Activated CD4-positive, alpha-beta memory T cell treated with anti-CD3 and anti-CD28 coated beads, Interleukin-2, amount 10 ng/mL, durations not matched to agents 7 days and 5 days (primary cell): ENCODE results near the gene ATP2A3. TPM values are rescaled to one million over a fixed set of nuclear protein-coding genes. Genes with fewer than 3 reads are reported as not detected.

Experiments used
- CTCF ChIA-PET: fragments of 350-600 bp; sonication (Branson Sonifier 250); formaldehyde crosslinking; loops from one replicate; lab custom pipeline; 2021; ENCODE audit warnings: antibody characterized with exemption, inconsistent platforms; lab: Charles Lee
- POLR2A ChIA-PET: fragments of 350-600 bp; sonication (Branson Sonifier 250); formaldehyde crosslinking; loops from one replicate; lab custom pipeline; 2021; ENCODE audit warnings: antibody characterized with exemption; lab: Charles Lee
- DNase-seq: peaks from one replicate; pipeline ENCODE4 v3.0.0-alpha.2; 2020
- H3K27ac Mint-ChIP-seq: one replicate; pipeline ENCODE4 v1.8.0; 2021; ENCODE audit warnings: mild to moderate bottlenecking, mixed read lengths
- H3K27me3 Mint-ChIP-seq: one replicate; pipeline ENCODE4 v1.8.0; 2021; ENCODE audit warnings: mixed read lengths
- H3K36me3 Mint-ChIP-seq: one replicate; pipeline ENCODE4 v1.8.0; 2021; ENCODE audit warnings: low read depth, mixed read lengths
- H3K4me1 Mint-ChIP-seq: one replicate; pipeline ENCODE4 v1.8.0; 2021; ENCODE audit warnings: mixed read lengths
- H3K4me3 Mint-ChIP-seq: one replicate; pipeline ENCODE4 v1.8.0; 2021; ENCODE audit warnings: mild to moderate bottlenecking, mixed read lengths
- H3K9me3 Mint-ChIP-seq: one replicate; pipeline ENCODE4 v1.8.0; 2021; ENCODE audit warnings: mixed read lengths
- total RNA-seq, 2 experiments: library from RNA; stranded (reverse); gene quantifications; one replicate each; pipeline ENCODE4 v1.2.3, GENCODE V29; 2021

Gene ATP2A3
- total RNA-seq = 100 to 1,000 TPM; 290 to 291 TPM

DNA sequence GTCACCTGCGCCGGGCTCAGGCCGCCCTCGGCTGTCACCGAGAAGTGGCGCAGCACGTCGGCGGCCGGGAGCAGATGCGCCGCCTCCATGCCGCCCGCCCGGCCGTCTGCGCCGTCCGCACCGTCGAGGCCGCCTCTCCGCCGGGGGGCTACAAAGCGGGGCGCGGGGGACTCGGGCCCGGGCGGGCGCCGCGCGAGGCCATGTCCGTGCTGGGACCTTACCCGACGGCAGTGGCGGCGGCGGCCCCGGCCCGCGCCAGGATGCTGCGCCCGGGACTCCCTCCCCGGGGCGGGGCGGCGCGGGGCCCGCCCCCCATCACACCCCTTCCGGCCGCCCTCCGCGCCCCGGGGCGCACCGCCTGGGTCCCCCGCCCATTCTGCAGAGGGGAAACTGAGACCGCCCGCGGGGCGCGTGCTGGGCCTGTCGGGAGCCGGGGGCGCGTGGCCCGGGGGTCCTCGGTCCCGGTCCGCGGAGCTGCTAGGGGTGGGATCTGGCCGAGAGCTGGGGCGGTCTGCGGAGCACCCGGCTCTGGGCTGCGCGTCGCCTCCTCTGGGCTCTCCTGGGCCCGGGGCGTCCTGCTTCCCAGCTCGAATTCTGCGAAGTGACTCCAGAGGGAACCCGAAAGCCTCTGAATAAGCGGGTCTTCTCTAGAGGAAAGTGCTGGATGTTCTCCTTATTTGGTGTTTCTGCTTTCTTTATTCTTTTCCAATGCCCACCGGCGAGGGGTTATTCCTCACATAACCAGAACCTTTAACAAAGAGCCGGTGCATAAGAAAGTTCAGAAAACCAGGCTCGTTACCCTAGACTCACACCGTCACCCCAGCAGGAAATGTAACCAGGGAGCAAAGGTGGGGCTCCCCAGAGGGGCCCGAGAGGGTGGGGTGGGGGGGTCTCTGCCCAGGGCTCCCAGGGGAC lies at the start of gene ATP2A3:
TSS of gene ATP2A3 (minus strand) at position 235 of the 915 bp plus-strand sequence. CDS start at position 89, 146 bp downstream.
- peaks cover 56% of the 10 kb centered on the region for H3K4me1 Mint-ChIP-seq
- peak; percentile 86 for DNase-seq
- CTCF ChIA-PET = interaction anchor here (0.7 to 2.6 kb wide), 8 partner anchors 18 to 178 kb away, joined by 3 to 13 read pairs (median 4); partner anchors contain the start of genes CYB5D2, NCBP3 and ZZEF1
- peak within 1 kb of the TSS; percentile 95 for H3K27ac Mint-ChIP-seq
- peak within 1 kb of the TSS; percentile 87 for H3K4me3 Mint-ChIP-seq
- peaks cover 27% of the 10 kb centered on the region for H3K36me3 Mint-ChIP-seq
- H3K9me3 Mint-ChIP-seq = no peaks in the 10 kb centered on the region
- H3K27me3 Mint-ChIP-seq = peaks cover 3% of the 10 kb centered on the region
- POLR2A ChIA-PET = interaction anchor here (0.6 to 3.2 kb wide), 21 partner anchors 9 to 329 kb away, joined by 3 to 24 read pairs (median 3); partner anchors contain the start of genes CAMKK1, CYB5D2, HASPIN and P2RX1

DNA sequence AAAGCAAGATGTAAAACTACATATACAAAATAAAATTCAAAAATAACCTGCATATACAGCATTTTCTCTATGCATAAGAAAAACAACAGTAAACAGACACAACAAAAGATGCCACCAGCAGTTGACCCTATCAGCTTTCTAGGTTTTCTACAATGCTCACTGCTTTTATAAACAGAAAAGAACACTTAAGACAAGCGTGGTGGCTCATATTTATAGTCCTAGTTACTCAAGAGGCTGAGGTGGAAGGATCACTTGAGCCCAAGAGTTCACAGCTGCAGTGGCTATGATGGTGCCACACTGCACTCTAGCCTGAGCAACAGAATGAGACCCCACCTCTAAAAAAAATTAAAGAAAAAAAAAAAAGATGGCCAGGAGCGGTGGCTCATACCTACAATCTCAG lies 46.5 kb upstream of the ATP2A3 start:
- H3K9me3 Mint-ChIP-seq = no peaks in the 10 kb centered on the region
- H3K36me3 Mint-ChIP-seq = peaks cover 49% of the 10 kb centered on the region
- ChIA-PET CTCF (interaction anchor here (0.7 kb wide), 1 partner anchor 110 kb away, joined by 3 read pairs; no protein-coding TSS in a partner anchor), POLR2A (interaction anchor here (1.0 kb wide), 1 partner anchor 62 kb away, joined by 3 read pairs; no protein-coding TSS in a partner anchor)
- DNase-seq = no peak
- no peaks in the 10 kb centered on the region for H3K27me3 Mint-ChIP-seq
- no peak overlapping the region for H3K4me3 Mint-ChIP-seq
- H3K27ac Mint-ChIP-seq = no peak overlapping the region
- H3K4me1 Mint-ChIP-seq = no peaks in the 10 kb centered on the region

DNA sequence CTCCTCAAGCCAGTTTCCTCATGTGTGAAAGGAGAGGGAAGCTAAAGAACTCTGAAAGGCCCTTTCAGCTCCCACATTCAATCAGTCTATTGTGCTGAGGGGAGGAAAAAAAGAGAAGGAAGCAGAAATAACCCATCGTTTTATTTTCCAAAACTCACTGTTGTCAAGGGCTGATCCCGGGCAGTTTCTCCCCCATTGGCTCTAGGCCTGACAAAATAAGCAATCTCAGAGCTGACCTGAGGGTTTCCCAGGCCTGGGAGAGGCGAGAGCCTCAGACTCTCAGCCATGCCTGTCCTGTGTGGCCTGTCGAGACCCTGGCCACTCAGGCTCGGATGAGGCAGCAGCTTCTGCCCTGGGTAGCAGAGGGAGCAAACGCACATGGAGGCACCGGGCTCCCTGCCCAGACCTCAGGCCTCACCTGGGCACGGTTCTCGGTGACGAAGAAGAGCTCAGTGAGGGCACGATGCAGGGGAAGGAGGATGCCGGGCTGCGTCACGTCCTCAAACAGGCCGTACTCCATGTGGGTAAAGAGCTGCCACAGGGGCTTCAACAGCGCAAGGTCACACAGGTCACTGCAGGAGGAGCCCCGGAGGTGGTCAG lies 45.0 kb upstream of the ATP2A3 start:
- H3K9me3 Mint-ChIP-seq = no peaks in the 10 kb centered on the region
- CTCF ChIA-PET = interaction anchor here (1.4 to 2.2 kb wide), 3 partner anchors 8 to 146 kb away, joined by 4 to 11 read pairs (median 4); no protein-coding TSS in a partner anchor
- no peak overlapping the region for H3K27ac Mint-ChIP-seq
- no peaks in the 10 kb centered on the region for H3K27me3 Mint-ChIP-seq
- H3K4me3 Mint-ChIP-seq = no peak overlapping the region
- peaks cover 6% of the 10 kb centered on the region for H3K4me1 Mint-ChIP-seq
- H3K36me3 Mint-ChIP-seq = peaks cover 44% of the 10 kb centered on the region
- no peak for DNase-seq
- POLR2A ChIA-PET = no interaction called here

GRCh38 chr17:4008441-4009185 lies 44.4 kb upstream of the ATP2A3 start:
- POLR2A ChIA-PET = no interaction called here

DNA sequence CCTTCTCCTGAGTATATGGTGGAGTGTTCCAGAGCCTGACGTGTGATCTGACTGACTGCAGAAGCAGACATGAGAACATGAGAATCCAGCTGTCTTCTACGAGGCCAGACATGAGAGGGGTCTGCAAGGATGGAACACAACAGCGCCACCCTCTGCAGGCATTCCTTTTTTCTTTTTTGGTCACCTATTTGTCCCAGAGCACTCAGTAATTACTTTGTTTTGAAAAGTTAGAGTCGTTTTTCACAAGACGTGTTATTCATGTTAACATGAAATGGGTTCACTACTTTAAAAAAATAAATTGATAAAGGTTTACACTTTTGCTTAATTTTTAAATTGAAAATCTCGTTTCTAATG lies 43.8 kb upstream of the ATP2A3 start:
- no peaks in the 10 kb centered on the region for H3K27me3 Mint-ChIP-seq
- H3K4me1 Mint-ChIP-seq = peaks cover 6% of the 10 kb centered on the region
- CTCF ChIA-PET = interaction anchor here (0.7 to 2.2 kb wide), 5 partner anchors 9 to 1313 kb away, joined by 3 to 11 read pairs (median 3); no protein-coding TSS in a partner anchor
- no peak overlapping the region for H3K27ac Mint-ChIP-seq
- no peak overlapping the region for H3K4me3 Mint-ChIP-seq
- peaks cover 34% of the 10 kb centered on the region for H3K36me3 Mint-ChIP-seq
- H3K9me3 Mint-ChIP-seq = no peaks in the 10 kb centered on the region
- no peak for DNase-seq
- POLR2A ChIA-PET = no interaction called here

More at GRCh38 chr17:4008441-4009185, 44.4 kb upstream of the ATP2A3 start:
- no peak for DNase-seq
- no peak overlapping the region for H3K4me3 Mint-ChIP-seq
- H3K9me3 Mint-ChIP-seq = no peaks in the 10 kb centered on the region
- peaks cover 6% of the 10 kb centered on the region for H3K4me1 Mint-ChIP-seq
- H3K27me3 Mint-ChIP-seq = no peaks in the 10 kb centered on the region
- H3K36me3 Mint-ChIP-seq = peaks cover 37% of the 10 kb centered on the region
- CTCF ChIA-PET = interaction anchor here (0.7 to 2.2 kb wide), 6 partner anchors 8 to 1312 kb away, joined by 3 to 11 read pairs (median 4); no protein-coding TSS in a partner anchor
- no peak overlapping the region for H3K27ac Mint-ChIP-seq

GRCh38 chr17:4007346-4008081 lies 43.3 kb upstream of the ATP2A3 start:
- ChIA-PET CTCF (interaction anchor here (1.1 to 4.0 kb wide), 4 partner anchors 10 to 136 kb away, joined by 3 to 29 read pairs (median 4); no protein-coding TSS in a partner anchor), POLR2A (interaction anchor here (0.7 kb wide), 1 partner anchor 85 kb away, joined by 3 read pairs; no protein-coding TSS in a partner anchor)
- H3K4me3 Mint-ChIP-seq = no peak overlapping the region
- no peak for DNase-seq
- peaks cover 31% of the 10 kb centered on the region for H3K36me3 Mint-ChIP-seq
- no peaks in the 10 kb centered on the region for H3K9me3 Mint-ChIP-seq
- no peak overlapping the region for H3K27ac Mint-ChIP-seq
- H3K27me3 Mint-ChIP-seq = no peaks in the 10 kb centered on the region
- H3K4me1 Mint-ChIP-seq = peaks cover 6% of the 10 kb centered on the region

DNA sequence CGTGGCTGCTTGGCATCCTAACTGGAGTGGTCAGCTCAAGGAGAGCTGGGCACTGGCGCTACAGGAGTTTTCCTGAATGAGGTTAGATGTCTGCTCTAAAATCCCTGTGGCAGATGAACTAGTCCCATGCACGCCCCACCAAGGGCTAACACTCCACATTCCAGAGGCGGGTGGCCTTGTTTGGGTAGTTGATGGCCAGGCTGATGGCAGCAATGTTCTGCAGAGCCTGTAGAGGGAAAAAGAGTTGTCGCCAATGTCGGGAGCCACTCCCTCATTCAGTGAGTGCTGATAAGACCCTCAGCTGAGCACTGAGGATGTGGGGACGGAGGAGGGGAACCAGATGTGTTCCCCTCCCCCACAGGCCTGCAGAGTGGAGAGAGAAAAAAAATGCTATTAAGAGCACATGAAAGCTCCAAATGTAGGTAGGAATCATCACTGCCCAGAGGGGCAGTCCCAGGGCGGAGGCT lies 42.5 kb upstream of the ATP2A3 start:
- DNase-seq = no peak
- Mint-ChIP-seq H3K4me1 (peaks cover 6% of the 10 kb centered on the region), H3K4me3 (no peak overlapping the region), H3K36me3 (peaks cover 27% of the 10 kb centered on the region), H3K27me3 (no peaks in the 10 kb centered on the region), H3K9me3 (no peaks in the 10 kb centered on the region), H3K27ac (no peak overlapping the region)
- CTCF ChIA-PET = interaction anchor here (4.0 kb wide), 1 partner anchor 93 kb away, joined by 29 read pairs; no protein-coding TSS in a partner anchor
- POLR2A ChIA-PET = interaction anchor here (0.7 to 0.8 kb wide), 2 partner anchors 84 to 93 kb away, joined by 3 to 4 read pairs; no protein-coding TSS in a partner anchor

DNA sequence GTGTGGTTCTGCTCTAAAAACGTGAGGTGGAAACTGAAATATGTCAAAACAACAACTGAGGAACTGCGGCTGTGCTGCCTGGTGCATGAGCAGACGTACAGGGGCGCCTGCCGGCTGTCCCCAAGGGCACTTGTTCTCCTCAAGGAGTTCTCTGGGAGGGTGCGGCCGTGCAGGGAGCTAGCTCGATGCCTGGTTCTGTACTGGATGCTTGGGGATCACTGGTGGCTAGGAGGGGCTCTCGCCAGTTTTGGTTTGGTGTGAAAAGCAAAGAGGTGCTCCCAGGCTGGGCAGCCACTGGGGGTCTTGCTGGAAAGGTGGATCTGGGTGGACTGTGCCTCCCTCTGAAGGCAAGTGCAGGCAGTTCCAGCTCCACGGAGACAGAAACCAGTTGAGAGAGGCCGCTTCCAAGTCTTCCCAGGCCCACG lies 41.9 kb upstream of the ATP2A3 start:
- ChIA-PET POLR2A (interaction anchor here (0.8 kb wide), 1 partner anchor 93 kb away, joined by 4 read pairs; no protein-coding TSS in a partner anchor), CTCF (interaction anchor here (0.6 to 4.0 kb wide), 3 partner anchors 92 to 162 kb away, joined by 3 to 29 read pairs (median 3); no protein-coding TSS in a partner anchor)
- Mint-ChIP-seq H3K36me3 (peaks cover 27% of the 10 kb centered on the region), H3K9me3 (no peaks in the 10 kb centered on the region), H3K4me3 (no peak overlapping the region), H3K4me1 (peaks cover 6% of the 10 kb centered on the region), H3K27ac (no peak overlapping the region), H3K27me3 (no peaks in the 10 kb centered on the region)
- DNase-seq = no peak

DNA sequence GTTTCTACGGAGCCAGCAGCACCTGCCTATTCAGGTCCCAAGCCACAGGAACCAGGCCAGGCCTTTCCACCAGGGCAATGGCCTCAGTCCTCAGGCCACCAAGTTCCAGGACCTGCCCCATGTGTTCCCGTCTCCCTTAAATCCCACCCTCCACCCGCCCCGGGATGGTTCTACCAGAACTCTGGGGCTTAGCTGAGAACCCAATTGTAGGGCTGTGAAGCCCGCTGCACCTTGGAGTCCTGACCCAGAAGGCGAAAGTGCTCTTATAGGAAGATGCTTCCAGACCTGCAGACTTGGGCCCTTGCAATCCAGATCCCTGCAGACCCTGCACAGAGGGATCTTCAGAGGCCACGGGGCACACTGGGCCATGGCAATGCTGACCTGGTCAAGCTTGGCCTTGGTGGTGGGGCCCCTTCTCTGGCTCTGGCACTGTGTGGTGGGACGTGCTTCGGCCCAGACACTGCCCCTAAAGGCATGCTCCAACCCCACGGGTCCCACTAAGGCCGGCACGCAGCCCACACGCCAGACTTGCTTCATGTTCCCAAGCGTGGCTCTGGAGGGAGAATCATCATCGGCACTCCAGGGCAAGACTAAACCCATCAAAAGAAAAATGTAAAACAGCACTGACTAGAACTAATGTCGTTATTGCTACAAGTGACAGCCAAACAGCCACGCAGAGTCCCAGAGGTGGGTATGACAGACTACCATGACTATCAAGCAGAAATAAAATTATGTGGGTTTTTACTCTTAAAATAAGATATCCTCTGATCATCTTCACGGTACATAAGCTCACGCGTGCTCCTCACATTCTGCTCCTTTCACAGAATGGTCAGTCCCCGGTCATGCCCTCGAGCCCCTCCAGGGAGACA lies 41.3 kb upstream of the ATP2A3 start:
- Mint-ChIP-seq H3K27ac (no peak overlapping the region), H3K27me3 (no peaks in the 10 kb centered on the region), H3K4me1 (peaks cover 6% of the 10 kb centered on the region), H3K36me3 (peaks cover 27% of the 10 kb centered on the region), H3K4me3 (no peak overlapping the region), H3K9me3 (no peaks in the 10 kb centered on the region)
- no peak for DNase-seq
- POLR2A ChIA-PET = interaction anchor here (0.8 kb wide), 1 partner anchor 92 kb away, joined by 4 read pairs; no protein-coding TSS in a partner anchor
- CTCF ChIA-PET = interaction anchor here (0.6 to 4.0 kb wide), 7 partner anchors 12 to 810 kb away, joined by 3 to 29 read pairs (median 3); partner anchors contain the start of gene P2RX1

- Mint-ChIP-seq H3K27me3 (no peaks in the 10 kb centered on the region), H3K27ac (no peak overlapping the region), H3K36me3 (peaks cover 26% of the 10 kb centered on the region), H3K4me3 (no peak overlapping the region), H3K4me1 (peaks cover 6% of the 10 kb centered on the region), H3K9me3 (no peaks in the 10 kb centered on the region)
- peak; percentile 66 for DNase-seq
- POLR2A ChIA-PET = no interaction called here
- CTCF ChIA-PET = interaction anchor here (0.6 to 4.0 kb wide), 9 partner anchors 13 to 811 kb away, joined by 3 to 29 read pairs (median 3); partner anchors contain the start of genes NCBP3 and P2RX1
Measured at GRCh38 chr17:4004517-4005295, 40.5 kb upstream of the ATP2A3 start.
